ENCODE measurements around the gene POLG. TPM values are rescaled to one million over a fixed set of nuclear protein-coding genes. Genes with fewer than 3 reads are reported as not detected.

POLG gene
- total RNA-seq, 3 donors from 2014 or later: 59.4 to 73.7 (median 66.0) TPM

GRCh38 chr15:89360294-89360971 lies 25.8 kb upstream of the POLG start:
- DNase-seq: no peak
- TF ChIP-seq, protein P1, sequence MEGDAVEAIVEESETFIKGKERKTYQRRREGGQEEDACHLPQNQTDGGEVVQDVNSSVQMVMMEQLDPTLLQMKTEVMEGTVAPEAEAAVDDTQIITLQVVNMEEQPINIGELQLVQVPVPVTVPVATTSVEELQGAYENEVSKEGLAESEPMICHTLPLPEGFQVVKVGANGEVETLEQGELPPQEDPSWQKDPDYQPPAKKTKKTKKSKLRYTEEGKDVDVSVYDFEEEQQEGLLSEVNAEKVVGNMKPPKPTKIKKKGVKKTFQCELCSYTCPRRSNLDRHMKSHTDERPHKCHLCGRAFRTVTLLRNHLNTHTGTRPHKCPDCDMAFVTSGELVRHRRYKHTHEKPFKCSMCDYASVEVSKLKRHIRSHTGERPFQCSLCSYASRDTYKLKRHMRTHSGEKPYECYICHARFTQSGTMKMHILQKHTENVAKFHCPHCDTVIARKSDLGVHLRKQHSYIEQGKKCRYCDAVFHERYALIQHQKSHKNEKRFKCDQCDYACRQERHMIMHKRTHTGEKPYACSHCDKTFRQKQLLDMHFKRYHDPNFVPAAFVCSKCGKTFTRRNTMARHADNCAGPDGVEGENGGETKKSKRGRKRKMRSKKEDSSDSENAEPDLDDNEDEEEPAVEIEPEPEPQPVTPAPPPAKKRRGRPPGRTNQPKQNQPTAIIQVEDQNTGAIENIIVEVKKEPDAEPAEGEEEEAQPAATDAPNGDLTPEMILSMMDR (IDR thresholded peaks at IDR 0.05): no peak
- Histone ChIP-seq H3K36me3 (ENCODE audit: low read depth) (no peaks in the 10 kb centered on the region), H3K4me3 (no peak overlapping the region), H3K4me1 (ENCODE audit: low read depth) (peaks cover 13% of the 10 kb centered on the region), H3K9me3 (no peaks in the 10 kb centered on the region)
- intact Hi-C loops (cut with DNase I, micrococcal nuclease): no loop called here
- no peak for ATAC-seq

- H3K4me3 ChIP-seq: no peak overlapping the region
- intact Hi-C loops (cut with DNase I, micrococcal nuclease): loop anchor here (2.0 to 5.0 kb wide), 2 partner anchors 71 to 73 kb away; no protein-coding TSS in a partner anchor
- no peaks in the 10 kb centered on the region for H3K36me3 ChIP-seq (ENCODE audit: low read depth)
- DNase-seq (no peak), ATAC-seq (no peak)
- H3K4me1 ChIP-seq (ENCODE audit: low read depth): peaks cover 13% of the 10 kb centered on the region
- no peaks in the 10 kb centered on the region for H3K9me3 ChIP-seq
- TF ChIP-seq, protein P1 (IDR thresholded peaks at IDR 0.05): no peak
These were observed 25.1 kb upstream of the POLG start for GRCh38 chr15:89359471-89360293.

GRCh38 chr15:89358755-89359439 lies 24.3 kb upstream of the POLG start:
- peak; percentile 97 for ATAC-seq
- no peak overlapping the region for H3K4me3 ChIP-seq
- H3K4me1 ChIP-seq (ENCODE audit: low read depth): peaks cover 13% of the 10 kb centered on the region
- intact Hi-C loops (cut with DNase I, micrococcal nuclease): loop anchor here (2.0 to 5.0 kb wide), 2 partner anchors 72 to 73 kb away; no protein-coding TSS in a partner anchor
- H3K9me3 ChIP-seq: no peaks in the 10 kb centered on the region
- H3K36me3 ChIP-seq (ENCODE audit: low read depth): no peaks in the 10 kb centered on the region
- TF ChIP-seq, protein P1 (IDR thresholded peaks at IDR 0.05): peak; percentile 98
- peak; percentile 81 to 88 (median 83) for DNase-seq

DNA sequence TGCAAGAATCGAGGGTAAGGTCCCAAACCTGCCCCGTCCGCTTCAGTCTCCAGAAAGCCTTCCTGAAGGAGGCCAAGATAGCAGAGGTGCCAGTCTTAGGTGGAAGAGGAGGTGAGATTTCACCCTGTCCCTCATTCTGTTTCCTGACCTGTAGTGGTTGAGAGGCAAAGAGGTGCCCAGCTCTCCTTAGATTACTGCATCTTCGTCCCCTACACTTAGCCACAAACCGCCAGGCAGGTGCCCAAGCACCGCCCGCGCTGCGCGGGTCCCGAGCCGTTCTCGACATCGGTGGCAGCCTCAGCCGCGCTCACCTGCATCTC lies 23.8 kb upstream of the POLG start:
- no peak for DNase-seq
- H3K4me1 ChIP-seq (ENCODE audit: low read depth): peaks cover 13% of the 10 kb centered on the region
- intact Hi-C loops (cut with DNase I, micrococcal nuclease): loop anchor here (2.0 to 5.0 kb wide), 2 partner anchors 72 to 74 kb away; no protein-coding TSS in a partner anchor
- no peaks in the 10 kb centered on the region for H3K36me3 ChIP-seq (ENCODE audit: low read depth)
- TF ChIP-seq, protein P1 (IDR thresholded peaks at IDR 0.05): no peak
- no peaks in the 10 kb centered on the region for H3K9me3 ChIP-seq
- H3K4me3 ChIP-seq: no peak overlapping the region
- ATAC-seq: no peak

DNA sequence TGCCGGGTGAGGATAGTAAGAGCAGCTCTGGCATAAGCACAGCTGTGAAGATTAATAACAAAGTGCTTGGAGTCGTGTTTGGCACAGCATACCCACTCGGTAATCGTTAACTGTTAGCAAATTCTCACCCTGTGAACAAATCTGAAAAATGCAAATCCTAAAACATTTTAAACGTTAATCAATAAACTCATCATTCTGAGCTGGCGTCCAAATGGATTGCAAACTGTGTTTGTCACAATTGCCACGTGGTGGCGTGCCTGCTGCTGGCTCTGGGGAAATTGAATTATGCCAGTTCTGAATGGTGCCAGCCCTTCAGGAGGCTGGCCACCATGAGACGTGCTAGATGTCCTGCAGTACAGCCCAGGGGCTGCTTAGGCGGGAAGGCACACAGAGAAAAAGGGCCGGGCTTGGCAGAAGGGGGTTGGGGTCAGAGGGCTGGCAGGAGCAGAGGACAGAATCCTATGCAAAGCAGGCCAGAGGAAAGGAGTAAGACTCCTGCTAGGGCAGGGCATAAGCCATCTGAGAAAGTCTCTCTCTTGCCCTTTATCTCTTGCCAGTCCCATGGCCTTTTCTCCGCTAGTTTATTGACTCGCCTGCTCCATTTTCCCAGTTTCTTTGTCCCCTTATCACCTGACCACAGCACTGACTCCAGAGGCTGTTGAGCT lies 22.1 kb upstream of the POLG start:
- no peak overlapping the region for H3K4me3 ChIP-seq
- no peaks in the 10 kb centered on the region for H3K9me3 ChIP-seq
- DNase-seq: peak in 1 of 3 donors; percentile 23
- peaks cover 8% of the 10 kb centered on the region for H3K4me1 ChIP-seq (ENCODE audit: low read depth)
- TF ChIP-seq, protein P1 (IDR thresholded peaks at IDR 0.05): no peak
- H3K36me3 ChIP-seq (ENCODE audit: low read depth): no peaks in the 10 kb centered on the region
- ATAC-seq: no peak
- intact Hi-C loops (cut with DNase I, micrococcal nuclease): loop anchor here in 1 of 2 donors (5.0 kb wide), 1 partner anchor 76 kb away; no protein-coding TSS in a partner anchor

Data from mucosa of descending colon (tissue), 3 donors.